ENCODE data around the gene TTC21B.
A peak's percentile ranks its signal among the peaks of the same experiment; 100 is the strongest.
"Not testable (repeated sequence)": the region's sequence is repeated elsewhere in the genome, so short reads cannot be mapped to it uniquely, and the experiment has no call there.

TTC21B gene

GRCh38 chr2:165953655-165954606, at the start of gene TTC21B:
Gene TTC21B, minus strand, starts transcription at chr2:165953776. Its CDS starts 71 bp downstream, at chr2:165953705.
- Histone ChIP-seq H3K27me3 (ENCODE audit: control insufficient read depth in 5 of 5, insufficient read depth in 4 of 5, low read length in 5 of 5) (no peaks in the 10 kb centered on the region), H3K36me3 (ENCODE audit: control insufficient read depth in 5 of 5, insufficient read depth in 5 of 5, low read length in 5 of 5) (peaks cover 0 to 3% (median under 1%) of the 10 kb centered on the region in 5 donors)

GRCh38 chr2:166000401-166000800, 46.8 kb upstream of the TTC21B start:
- H3K27me3 ChIP-seq (ENCODE audit: control insufficient read depth in 5 of 5, insufficient read depth in 4 of 5, low read length in 5 of 5): no peaks in the 10 kb centered on the region
- H3K4me3 ChIP-seq (ENCODE audit: low read depth in 1 of 5, low read length in 5 of 5): no peak overlapping the region
- H3K36me3 ChIP-seq (ENCODE audit: control insufficient read depth in 5 of 5, insufficient read depth in 5 of 5, low read length in 5 of 5): no peaks in the 10 kb centered on the region
- H3K27ac ChIP-seq (ENCODE audit: low read depth, low read length): no peak overlapping the region
- H3K9me3 ChIP-seq (ENCODE audit: control insufficient read depth in 5 of 5, low read length in 5 of 5): no peaks in the 10 kb centered on the region
- H3K4me1 ChIP-seq (ENCODE audit: control insufficient read depth in 5 of 5, insufficient read depth in 5 of 5, low read length in 5 of 5): no peaks in the 10 kb centered on the region
- H3K9ac ChIP-seq (ENCODE audit: low read length in 5 of 5): no peak overlapping the region

More at GRCh38 chr2:165953655-165954606, at the start of gene TTC21B:
- H3K4me1 ChIP-seq (ENCODE audit: control insufficient read depth in 5 of 5, insufficient read depth in 5 of 5, low read length in 5 of 5): peaks cover 7 to 29% (median 26%) of the 10 kb centered on the region in 5 donors
- H3K9ac ChIP-seq (ENCODE audit: low read length in 5 of 5): peak within 1 kb of the TSS; percentile 78 to 95 (median 90)
- H3K9me3 ChIP-seq (ENCODE audit: control insufficient read depth in 5 of 5, low read length in 5 of 5): no peaks in the 10 kb centered on the region
- peak within 1 kb of the TSS; percentile 76 for H3K27ac ChIP-seq (ENCODE audit: low read depth, low read length)
- H3K4me3 ChIP-seq (ENCODE audit: low read depth in 1 of 5, low read length in 5 of 5): peak within 1 kb of the TSS; percentile 69 to 90 (median 79)

GRCh38 chr2:165990846-165991245, 37.3 kb upstream of the TTC21B start:
- no peaks in the 10 kb centered on the region for H3K36me3 ChIP-seq (ENCODE audit: control insufficient read depth in 5 of 5, insufficient read depth in 5 of 5, low read length in 5 of 5)
- no peak overlapping the region for H3K4me3 ChIP-seq (ENCODE audit: low read depth in 1 of 5, low read length in 5 of 5)
- H3K9ac ChIP-seq (ENCODE audit: low read length in 5 of 5): no peak overlapping the region
- no peak overlapping the region for H3K27ac ChIP-seq (ENCODE audit: low read depth, low read length)
- H3K9me3 ChIP-seq (ENCODE audit: control insufficient read depth in 5 of 5, low read length in 5 of 5): peaks cover 0 to 7% (median 0%) of the 10 kb centered on the region in 5 donors
- no peaks in the 10 kb centered on the region for H3K27me3 ChIP-seq (ENCODE audit: control insufficient read depth in 5 of 5, insufficient read depth in 4 of 5, low read length in 5 of 5)
- no peaks in the 10 kb centered on the region for H3K4me1 ChIP-seq (ENCODE audit: control insufficient read depth in 5 of 5, insufficient read depth in 5 of 5, low read length in 5 of 5)

GRCh38 chr2:165989851-165990250, 36.3 kb upstream of the TTC21B start:
- peaks cover 0 to 7% (median 0%) of the 10 kb centered on the region in 5 donors for H3K9me3 ChIP-seq (ENCODE audit: control insufficient read depth in 5 of 5, low read length in 5 of 5)
- no peaks in the 10 kb centered on the region for H3K36me3 ChIP-seq (ENCODE audit: control insufficient read depth in 5 of 5, insufficient read depth in 5 of 5, low read length in 5 of 5)
- no peaks in the 10 kb centered on the region for H3K4me1 ChIP-seq (ENCODE audit: control insufficient read depth in 5 of 5, insufficient read depth in 5 of 5, low read length in 5 of 5)
- H3K27me3 ChIP-seq (ENCODE audit: control insufficient read depth in 5 of 5, insufficient read depth in 4 of 5, low read length in 5 of 5): no peaks in the 10 kb centered on the region
- no peak overlapping the region for H3K27ac ChIP-seq (ENCODE audit: low read depth, low read length)
- H3K4me3 ChIP-seq (ENCODE audit: low read depth in 1 of 5, low read length in 5 of 5): no peak overlapping the region
- H3K9ac ChIP-seq (ENCODE audit: low read length in 5 of 5): no peak overlapping the region

GRCh38 chr2:165985120-165985519, 31.5 kb upstream of the TTC21B start:
- Histone ChIP-seq H3K27ac (ENCODE audit: low read depth, low read length) (no peak overlapping the region), H3K4me1 (ENCODE audit: control insufficient read depth in 5 of 5, insufficient read depth in 5 of 5, low read length in 5 of 5) (no peaks in the 10 kb centered on the region), H3K27me3 (ENCODE audit: control insufficient read depth in 5 of 5, insufficient read depth in 4 of 5, low read length in 5 of 5) (no peaks in the 10 kb centered on the region), H3K36me3 (ENCODE audit: control insufficient read depth in 5 of 5, insufficient read depth in 5 of 5, low read length in 5 of 5) (no peaks in the 10 kb centered on the region), H3K4me3 (ENCODE audit: low read depth in 1 of 5, low read length in 5 of 5) (no peak overlapping the region), H3K9me3 (ENCODE audit: control insufficient read depth in 5 of 5, low read length in 5 of 5) (peaks cover 0 to 7% (median 0%) of the 10 kb centered on the region in 5 donors), H3K9ac (ENCODE audit: low read length in 5 of 5) (no peak overlapping the region)

GRCh38 chr2:165972161-165972560, 18.6 kb upstream of the TTC21B start:
- H3K27me3 ChIP-seq (ENCODE audit: control insufficient read depth in 5 of 5, insufficient read depth in 4 of 5, low read length in 5 of 5); H3K27ac ChIP-seq (ENCODE audit: low read depth, low read length); H3K9ac ChIP-seq (ENCODE audit: low read length in 5 of 5); H3K4me1 ChIP-seq (ENCODE audit: control insufficient read depth in 5 of 5, insufficient read depth in 5 of 5, low read length in 5 of 5); H3K36me3 ChIP-seq (ENCODE audit: control insufficient read depth in 5 of 5, insufficient read depth in 5 of 5, low read length in 5 of 5); H3K9me3 ChIP-seq (ENCODE audit: control insufficient read depth in 5 of 5, low read length in 5 of 5); H3K4me3 ChIP-seq (ENCODE audit: low read depth in 1 of 5, low read length in 5 of 5): not testable (repeated sequence)

GRCh38 chr2:165970663-165971062, 17.1 kb upstream of the TTC21B start:
- H3K9me3 ChIP-seq (ENCODE audit: control insufficient read depth in 5 of 5, low read length in 5 of 5): no peaks in the 10 kb centered on the region
- no peak overlapping the region for H3K27ac ChIP-seq (ENCODE audit: low read depth, low read length)
- H3K9ac ChIP-seq (ENCODE audit: low read length in 5 of 5): no peak overlapping the region
- H3K4me3 ChIP-seq (ENCODE audit: low read depth in 1 of 5, low read length in 5 of 5): no peak overlapping the region
- H3K36me3 ChIP-seq (ENCODE audit: control insufficient read depth in 5 of 5, insufficient read depth in 5 of 5, low read length in 5 of 5): no peaks in the 10 kb centered on the region
- H3K4me1 ChIP-seq (ENCODE audit: control insufficient read depth in 5 of 5, insufficient read depth in 5 of 5, low read length in 5 of 5): no peaks in the 10 kb centered on the region
- peaks cover 0 to 3% (median 0%) of the 10 kb centered on the region in 5 donors for H3K27me3 ChIP-seq (ENCODE audit: control insufficient read depth in 5 of 5, insufficient read depth in 4 of 5, low read length in 5 of 5)

GRCh38 chr2:165969227-165969626, 15.7 kb upstream of the TTC21B start:
- Histone ChIP-seq H3K4me3 (ENCODE audit: low read depth in 1 of 5, low read length in 5 of 5) (no peak overlapping the region), H3K36me3 (ENCODE audit: control insufficient read depth in 5 of 5, insufficient read depth in 5 of 5, low read length in 5 of 5) (no peaks in the 10 kb centered on the region), H3K4me1 (ENCODE audit: control insufficient read depth in 5 of 5, insufficient read depth in 5 of 5, low read length in 5 of 5) (no peaks in the 10 kb centered on the region), H3K27me3 (ENCODE audit: control insufficient read depth in 5 of 5, insufficient read depth in 4 of 5, low read length in 5 of 5) (peaks cover 0 to 3% (median 0%) of the 10 kb centered on the region in 5 donors), H3K9ac (ENCODE audit: low read length in 5 of 5) (no peak overlapping the region), H3K27ac (ENCODE audit: low read depth, low read length) (no peak overlapping the region), H3K9me3 (ENCODE audit: control insufficient read depth in 5 of 5, low read length in 5 of 5) (no peaks in the 10 kb centered on the region)

- Histone ChIP-seq H3K4me3 (ENCODE audit: low read depth in 1 of 5, low read length in 5 of 5) (no peak overlapping the region), H3K9ac (ENCODE audit: low read length in 5 of 5) (no peak overlapping the region), H3K27me3 (ENCODE audit: control insufficient read depth in 5 of 5, insufficient read depth in 4 of 5, low read length in 5 of 5) (peaks cover 0 to 3% (median 0%) of the 10 kb centered on the region in 5 donors), H3K36me3 (ENCODE audit: control insufficient read depth in 5 of 5, insufficient read depth in 5 of 5, low read length in 5 of 5) (no peaks in the 10 kb centered on the region), H3K4me1 (ENCODE audit: control insufficient read depth in 5 of 5, insufficient read depth in 5 of 5, low read length in 5 of 5) (no peaks in the 10 kb centered on the region), H3K27ac (ENCODE audit: low read depth, low read length) (no peak overlapping the region), H3K9me3 (ENCODE audit: control insufficient read depth in 5 of 5, low read length in 5 of 5) (no peaks in the 10 kb centered on the region)
These were observed 14.2 kb upstream of the TTC21B start for GRCh38 chr2:165967746-165968145.

- no peaks in the 10 kb centered on the region for H3K4me1 ChIP-seq (ENCODE audit: control insufficient read depth in 5 of 5, insufficient read depth in 5 of 5, low read length in 5 of 5)
- no peak overlapping the region for H3K27ac ChIP-seq (ENCODE audit: low read depth, low read length)
- no peaks in the 10 kb centered on the region for H3K9me3 ChIP-seq (ENCODE audit: control insufficient read depth in 5 of 5, low read length in 5 of 5)
These were observed 8.2 kb upstream of the TTC21B start for GRCh38 chr2:165961818-165962217.

More at GRCh38 chr2:165961818-165962217, 8.2 kb upstream of the TTC21B start:
- H3K4me3 ChIP-seq (ENCODE audit: low read depth in 1 of 5, low read length in 5 of 5): no peak overlapping the region
- no peaks in the 10 kb centered on the region for H3K27me3 ChIP-seq (ENCODE audit: control insufficient read depth in 5 of 5, insufficient read depth in 4 of 5, low read length in 5 of 5)
- H3K9ac ChIP-seq (ENCODE audit: low read length in 5 of 5): no peak overlapping the region
- no peaks in the 10 kb centered on the region for H3K36me3 ChIP-seq (ENCODE audit: control insufficient read depth in 5 of 5, insufficient read depth in 5 of 5, low read length in 5 of 5)
